ENCODE data around the gene SLC25A51.

The SLC25A51 gene

DNA sequence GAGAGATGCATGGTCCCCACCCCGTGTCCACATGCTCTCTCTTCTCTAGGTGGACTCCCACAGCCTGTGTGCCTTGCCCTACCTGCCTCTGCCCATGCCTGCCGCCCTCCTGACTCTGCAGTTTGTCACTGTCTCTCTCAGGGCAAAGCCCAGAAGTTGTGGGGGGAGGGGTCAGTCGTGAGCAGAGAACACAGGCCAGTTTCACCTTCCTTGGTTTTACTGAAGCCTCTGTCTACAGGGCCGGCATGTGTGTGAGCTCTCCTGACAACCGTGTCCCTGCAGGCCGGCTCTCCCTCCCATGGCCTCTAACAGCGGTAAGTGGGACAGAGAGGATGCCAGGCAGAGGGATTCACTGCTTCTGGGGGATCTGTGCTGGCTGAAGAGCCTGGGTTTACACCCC, 43.5 kb upstream of the SLC25A51 start:
- TF ChIP-seq POLR2AphosphoS5 (IDR thresholded peaks at IDR 0.05; ENCODE audit: low read depth, low read length) = no peak
- TF ChIP-seq SPI1 (IDR thresholded peaks at IDR 0.05; ENCODE audit: low read depth, low read length) = no peak
- DNase-seq (ENCODE audit: insufficient read length, low spot score) = no peak
- FAIRE-seq = no peak

DNA sequence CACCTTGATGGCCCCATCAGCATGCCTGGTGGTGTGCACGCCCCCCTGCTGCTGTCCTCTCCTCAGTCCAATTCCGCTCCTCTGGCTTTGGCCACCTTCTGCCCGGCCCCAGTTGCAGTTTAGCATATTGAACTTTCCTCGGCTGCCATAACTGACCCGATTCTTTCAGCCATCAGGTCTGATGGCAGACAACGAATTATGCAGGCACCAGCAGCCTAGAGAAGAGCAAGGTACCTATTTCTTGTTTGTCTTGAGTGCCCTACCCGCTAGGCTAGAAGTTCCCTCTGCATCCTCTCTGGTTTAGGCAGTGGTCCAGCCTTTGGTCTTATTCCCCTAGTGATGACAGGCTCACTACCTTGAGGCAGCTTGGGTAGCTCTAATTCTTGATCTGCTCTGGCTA, 43.0 kb upstream of the SLC25A51 start:
- FAIRE-seq (no peak), DNase-seq (ENCODE audit: insufficient read length, low spot score) (no peak)
- no peak for TF ChIP-seq SPI1 (IDR thresholded peaks at IDR 0.05; ENCODE audit: low read depth, low read length)
- TF ChIP-seq PAX5 (IDR thresholded peaks at IDR 0.05; ENCODE audit: insufficient read depth, low read length, severe bottlenecking) = no peak
- no peak for TF ChIP-seq POLR2AphosphoS5 (IDR thresholded peaks at IDR 0.05; ENCODE audit: low read depth, low read length)
- TF ChIP-seq POLR2A (IDR thresholded peaks at IDR 0.05; ENCODE audit: low read depth, low read length) = no peak
- no peak for TF ChIP-seq POU2F2 (IDR thresholded peaks at IDR 0.05; ENCODE audit: low read depth, low read length)
- no peak for TF ChIP-seq TAF1 (IDR thresholded peaks at IDR 0.05; ENCODE audit: low read depth, low read length)

DNA sequence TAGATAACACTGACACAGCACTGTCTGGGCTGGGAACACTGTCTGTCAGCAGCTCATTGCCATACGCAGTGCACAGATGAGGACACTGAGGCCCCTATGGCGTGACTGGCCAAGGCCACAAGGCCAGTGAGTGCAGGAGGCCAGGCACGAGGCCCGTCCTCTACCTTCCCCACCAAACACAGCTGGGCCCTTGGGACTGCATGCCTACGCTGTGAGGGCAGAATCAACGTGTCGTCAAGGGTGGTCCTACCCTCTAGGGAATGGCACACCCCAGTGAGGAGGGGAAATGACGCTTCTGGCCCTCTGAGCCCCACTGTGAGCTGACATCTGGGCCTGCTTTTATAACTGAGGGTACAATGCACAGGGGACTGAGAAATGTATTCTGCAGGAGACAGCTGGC, 42.1 kb upstream of the SLC25A51 start:
- no peak for TF ChIP-seq SPI1 (IDR thresholded peaks at IDR 0.05; ENCODE audit: low read depth, low read length)
- no peak for TF ChIP-seq TAF1 (IDR thresholded peaks at IDR 0.05; ENCODE audit: low read depth, low read length)
- no peak for TF ChIP-seq POLR2AphosphoS5 (IDR thresholded peaks at IDR 0.05; ENCODE audit: low read depth, low read length)
- no peak for FAIRE-seq
- DNase-seq (ENCODE audit: insufficient read length, low spot score) = no peak

DNA sequence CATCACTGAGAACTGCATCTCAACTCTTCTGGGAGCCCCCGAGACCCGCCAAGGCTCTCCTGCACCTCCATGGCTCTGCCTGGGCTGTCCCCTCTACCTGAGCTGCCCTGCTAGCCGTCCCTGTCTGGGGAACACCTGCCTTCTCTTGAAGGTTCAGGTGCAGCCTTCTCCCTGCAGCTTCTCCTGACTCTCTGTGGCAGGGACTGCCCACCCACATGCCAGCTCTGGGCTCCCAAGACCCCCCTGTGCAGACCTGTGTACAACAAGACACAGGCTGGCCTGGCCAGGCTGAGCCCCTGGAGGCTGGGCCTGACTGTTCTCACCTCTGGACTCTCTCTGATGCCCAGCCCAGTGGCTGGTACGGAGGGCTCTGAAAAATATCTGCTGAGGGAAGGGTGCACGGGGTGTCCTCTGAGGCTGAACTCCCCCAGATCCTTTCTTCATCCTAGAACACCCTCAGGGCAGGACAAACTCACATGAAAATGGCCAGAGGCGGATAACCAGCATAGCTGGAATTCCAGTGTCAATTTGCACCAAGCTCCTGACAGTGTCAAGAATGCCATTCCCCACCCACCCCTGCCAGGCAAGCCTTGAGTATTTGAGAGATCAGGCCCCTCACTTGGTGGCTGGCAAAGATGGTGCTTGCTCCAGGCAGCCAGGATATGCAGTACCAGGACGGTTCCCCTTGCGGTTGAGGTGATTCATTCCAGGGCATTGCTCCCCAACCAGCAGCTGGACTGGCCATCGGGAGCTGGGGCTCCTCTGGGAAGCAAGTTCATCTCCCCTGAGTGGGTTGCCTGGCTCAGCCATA, 40.9 kb upstream of the SLC25A51 start:
- TF ChIP-seq TAF1 (IDR thresholded peaks at IDR 0.05; ENCODE audit: low read depth, low read length) (no peak), POLR2AphosphoS5 (IDR thresholded peaks at IDR 0.05; ENCODE audit: low read depth, low read length) (no peak), POU2F2 (IDR thresholded peaks at IDR 0.05; ENCODE audit: low read depth, low read length) (no peak), POLR2A (IDR thresholded peaks at IDR 0.05; ENCODE audit: low read depth, low read length) (no peak), SPI1 (IDR thresholded peaks at IDR 0.05; ENCODE audit: low read depth, low read length) (no peak), PAX5 (IDR thresholded peaks at IDR 0.05; ENCODE audit: insufficient read depth, low read length, severe bottlenecking) (no peak)
- no peak for DNase-seq (ENCODE audit: insufficient read length, low spot score)
- FAIRE-seq = no peak

DNA sequence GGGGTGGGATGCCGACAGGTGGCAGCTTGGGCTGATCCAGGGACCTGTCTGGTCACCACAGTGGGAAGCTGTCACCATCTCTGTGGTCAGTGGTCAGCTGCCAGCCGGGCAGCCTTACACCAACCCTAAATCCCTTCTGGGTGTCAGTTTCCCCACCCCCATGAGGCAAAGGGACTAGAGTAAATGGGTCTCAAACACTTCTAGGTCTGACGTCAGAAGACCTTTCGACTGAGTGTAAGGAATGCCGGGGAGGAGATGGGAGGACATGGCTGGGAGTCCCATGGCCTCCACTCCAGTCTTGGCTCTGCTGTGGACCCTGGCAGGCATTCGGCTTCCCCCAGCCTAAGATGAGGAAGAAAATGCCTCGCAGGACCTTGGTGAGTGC, 40.3 kb upstream of the SLC25A51 start:
- TF ChIP-seq PAX5 (IDR thresholded peaks at IDR 0.05; ENCODE audit: insufficient read depth, low read length, severe bottlenecking) (no peak), POU2F2 (IDR thresholded peaks at IDR 0.05; ENCODE audit: low read depth, low read length) (no peak), TAF1 (IDR thresholded peaks at IDR 0.05; ENCODE audit: low read depth, low read length) (no peak), SPI1 (IDR thresholded peaks at IDR 0.05; ENCODE audit: low read depth, low read length) (no peak), POLR2AphosphoS5 (IDR thresholded peaks at IDR 0.05; ENCODE audit: low read depth, low read length) (no peak), POLR2A (IDR thresholded peaks at IDR 0.05; ENCODE audit: low read depth, low read length) (no peak)
- FAIRE-seq (no peak), DNase-seq (ENCODE audit: insufficient read length, low spot score) (no peak)

DNA sequence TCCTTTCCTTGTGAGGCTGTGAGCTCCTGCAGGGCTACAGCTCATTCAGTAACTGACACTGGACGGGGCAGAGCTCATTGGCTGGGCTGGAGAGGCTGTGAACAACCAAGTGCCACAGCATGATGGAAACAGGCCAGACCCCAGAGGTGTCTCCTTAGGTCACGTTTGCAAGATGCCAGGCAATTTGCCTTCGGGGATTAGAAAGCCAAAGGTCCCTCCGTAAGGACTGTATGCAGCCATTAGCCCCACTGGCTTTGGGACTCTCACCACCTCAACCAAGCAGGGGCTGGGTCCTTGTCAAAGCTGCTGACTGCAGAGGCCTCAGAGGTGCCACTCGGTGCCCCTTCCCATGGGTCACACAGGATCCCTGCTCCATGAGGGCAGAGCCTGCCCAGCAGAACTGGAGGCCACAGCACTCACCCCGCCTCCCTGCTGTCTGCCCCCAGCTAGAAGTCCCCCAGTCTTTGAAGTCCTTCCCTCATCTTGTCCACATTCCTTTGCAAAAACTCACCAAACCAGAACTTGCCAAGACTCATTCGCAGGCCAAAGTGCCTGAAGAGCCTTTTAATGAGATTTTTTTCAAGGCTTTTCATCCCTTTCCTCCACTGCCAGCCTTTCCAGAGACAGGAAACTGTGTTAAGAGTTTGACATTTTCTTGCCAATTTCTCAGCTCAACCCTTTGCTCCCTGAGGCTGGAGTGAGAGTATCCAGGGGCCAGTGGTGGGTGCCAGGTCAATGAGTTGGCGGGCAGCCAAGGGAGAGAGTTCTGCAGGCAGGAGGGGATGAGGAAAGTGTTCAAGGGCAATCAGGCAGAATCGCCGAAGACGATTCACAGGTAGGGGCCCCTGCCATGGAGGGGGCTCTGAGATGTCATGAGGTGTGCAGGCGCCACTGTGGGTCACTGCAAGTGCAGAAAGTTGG, 39.7 kb upstream of the SLC25A51 start:
- DNase-seq (ENCODE audit: insufficient read length, low spot score) (no peak), FAIRE-seq (no peak)
- TF ChIP-seq TAF1 (IDR thresholded peaks at IDR 0.05; ENCODE audit: low read depth, low read length) (no peak), POU2F2 (IDR thresholded peaks at IDR 0.05; ENCODE audit: low read depth, low read length) (no peak), SPI1 (IDR thresholded peaks at IDR 0.05; ENCODE audit: low read depth, low read length) (no peak)

DNA sequence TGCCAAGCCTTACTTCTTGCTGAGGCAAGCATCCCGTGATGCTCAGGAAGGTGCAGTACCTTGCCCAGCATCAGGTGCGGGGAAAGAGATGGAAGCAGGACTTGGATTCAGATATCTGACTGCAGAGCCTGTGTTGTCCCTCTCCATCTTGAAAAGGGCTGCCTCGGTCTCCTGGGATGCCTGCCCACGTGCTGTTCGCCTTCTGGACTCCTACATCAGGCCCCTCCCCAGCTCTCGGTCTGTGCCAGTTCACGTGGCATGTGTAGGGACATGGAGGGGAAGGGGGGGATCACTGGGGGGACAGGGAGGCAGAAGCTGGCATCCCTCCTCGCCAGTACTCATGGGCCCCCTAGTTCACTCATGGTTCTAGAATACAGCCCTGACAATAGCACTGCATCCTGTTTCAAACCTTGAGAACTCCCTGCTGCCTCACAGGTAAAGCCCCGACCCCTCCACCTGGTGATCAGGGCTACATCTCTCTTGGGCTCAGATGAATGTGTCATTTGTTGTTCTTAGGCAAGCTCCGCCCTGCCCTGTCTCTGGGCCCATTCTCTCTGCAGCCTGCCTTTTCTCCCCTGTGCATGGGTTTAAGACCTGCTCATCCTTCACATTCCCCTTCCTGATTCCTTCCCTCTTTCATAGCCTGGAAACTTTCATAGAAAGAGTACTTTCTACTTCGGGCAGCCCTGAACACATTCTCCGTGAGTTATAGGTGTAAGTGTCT, 38.9 kb upstream of the SLC25A51 start:
- FAIRE-seq (no peak), DNase-seq (ENCODE audit: insufficient read length, low spot score) (no peak)
- TF ChIP-seq POU2F2 (IDR thresholded peaks at IDR 0.05; ENCODE audit: low read depth, low read length) (no peak), TAF1 (IDR thresholded peaks at IDR 0.05; ENCODE audit: low read depth, low read length) (no peak), SPI1 (IDR thresholded peaks at IDR 0.05; ENCODE audit: low read depth, low read length) (no peak), PAX5 (IDR thresholded peaks at IDR 0.05; ENCODE audit: insufficient read depth, low read length, severe bottlenecking) (no peak)

DNA sequence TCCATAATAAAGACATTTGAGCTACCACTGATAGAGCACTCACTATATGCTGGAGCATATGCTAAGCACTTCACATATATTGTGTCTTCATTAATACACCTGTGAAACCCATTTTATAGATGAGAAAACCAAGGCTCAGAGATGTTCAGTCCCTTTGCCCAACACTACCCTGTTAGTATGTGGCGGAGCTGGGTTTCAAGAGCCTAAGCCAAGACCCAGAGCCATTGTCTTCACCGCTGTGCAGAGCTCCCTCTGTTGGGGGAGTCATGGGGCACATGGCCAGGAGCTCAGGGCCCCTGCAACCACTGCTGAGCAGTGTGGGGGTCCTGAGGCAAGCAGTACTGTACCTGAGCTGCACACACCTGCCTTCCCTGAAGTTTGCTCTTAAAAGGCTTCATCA, 37.3 kb upstream of the SLC25A51 start:
- TF ChIP-seq POLR2A (IDR thresholded peaks at IDR 0.05; ENCODE audit: low read depth, low read length) (no peak), POU2F2 (IDR thresholded peaks at IDR 0.05; ENCODE audit: low read depth, low read length) (no peak), TAF1 (IDR thresholded peaks at IDR 0.05; ENCODE audit: low read depth, low read length) (no peak), PAX5 (IDR thresholded peaks at IDR 0.05; ENCODE audit: insufficient read depth, low read length, severe bottlenecking) (no peak), POLR2AphosphoS5 (IDR thresholded peaks at IDR 0.05; ENCODE audit: low read depth, low read length) (no peak), SPI1 (IDR thresholded peaks at IDR 0.05; ENCODE audit: low read depth, low read length) (no peak)
- DNase-seq (ENCODE audit: insufficient read length, low spot score) = no peak
- no peak for FAIRE-seq

DNA sequence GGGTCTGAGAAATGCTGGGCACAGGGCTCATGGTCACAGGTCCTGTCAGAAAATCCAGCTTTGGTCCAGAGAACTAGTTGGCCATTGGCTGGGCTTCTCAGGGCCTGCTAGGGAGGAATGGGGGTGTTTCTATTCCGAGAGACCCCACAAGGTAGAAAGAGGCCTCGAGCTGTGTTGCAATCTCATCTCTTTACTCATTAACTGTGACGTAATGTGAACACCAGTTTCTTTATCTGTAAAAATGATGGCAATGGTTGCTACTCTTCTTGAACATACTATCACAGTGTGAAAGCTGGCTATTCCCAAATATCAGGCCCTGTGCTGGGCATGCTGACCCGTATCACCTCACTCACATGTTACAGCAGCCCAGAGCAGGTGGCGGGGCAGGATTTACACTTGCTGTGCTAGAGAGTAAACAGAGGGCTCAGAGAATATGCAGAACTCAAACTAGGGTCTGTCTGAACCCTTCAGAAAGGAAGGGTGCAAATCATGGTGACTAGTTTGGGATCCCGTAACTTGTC, 35.7 kb upstream of the SLC25A51 start:
- DNase-seq (ENCODE audit: insufficient read length, low spot score) (no peak), FAIRE-seq (no peak)
- TF ChIP-seq POU2F2 (IDR thresholded peaks at IDR 0.05; ENCODE audit: low read depth, low read length) (no peak), SPI1 (IDR thresholded peaks at IDR 0.05; ENCODE audit: low read depth, low read length) (no peak), POLR2A (IDR thresholded peaks at IDR 0.05; ENCODE audit: low read depth, low read length) (no peak), PAX5 (IDR thresholded peaks at IDR 0.05; ENCODE audit: insufficient read depth, low read length, severe bottlenecking) (no peak), TAF1 (IDR thresholded peaks at IDR 0.05; ENCODE audit: low read depth, low read length) (no peak), POLR2AphosphoS5 (IDR thresholded peaks at IDR 0.05; ENCODE audit: low read depth, low read length) (no peak)

All from GM12891 (cell line).